OCI-LY7 (cell line): Measurements from ENCODE around the gene PAK1. TPM values are rescaled to one million over a fixed set of nuclear protein-coding genes. Genes with fewer than 3 reads are reported as not detected.

ENCODE experiments used
- BruUV-seq: library from RNA; stranded (reverse); fragments of 400-500 nt; replicated peaks from 2 replicates; lab custom pipeline; 2021; lab: Mats Ljungman, UMichigan
- CTCF ChIA-PET: fragments of 300-600 bp; sonication (Branson Sonifier 250); formaldehyde crosslinking; loops from one replicate; lab custom pipeline; 2022; ENCODE audit warnings: antibody characterized with exemption; ENCODE audit not compliant: unreplicated experiment; lab: Charles Lee
- POLR2A ChIA-PET: fragments of 300-600 bp; sonication (Branson Sonifier 250); formaldehyde crosslinking; loops from one replicate; lab custom pipeline; 2022; ENCODE audit warnings: antibody characterized with exemption; lab: Charles Lee
- DNase-seq: peaks from one replicate; pipeline ENCODE4 v3.0.0-alpha.2; 2015; ENCODE audit warnings: low spot score
- H2AFZ ChIP-seq: fragments of 200-600 bp; sonication (generic), shearing (Covaris generic); 2 replicates; pipeline ENCODE4 v1.6.1; 2014; ENCODE audit warnings: mild to moderate bottlenecking, antibody characterized with exemption, low read length, moderate library complexity
- H3K27ac ChIP-seq: fragments of 200-600 bp; sonication (generic); 2 replicates; pipeline ENCODE4 v1.5.1; 2014; ENCODE audit warnings: mixed run types, low read depth, mild to moderate bottlenecking, moderate library complexity, low read length, inconsistent platforms; ENCODE audit not compliant: poor library complexity, severe bottlenecking
- H3K36me3 ChIP-seq: fragments of 200-600 bp; sonication (generic); 2 replicates; pipeline ENCODE4 v1.6.1; 2014; ENCODE audit warnings: mild to moderate bottlenecking, antibody characterized with exemption, low read length, moderate library complexity, mixed read lengths; ENCODE audit not compliant: insufficient read depth
- H3K4me1 ChIP-seq: fragments of 200-600 bp; sonication (generic); 2 replicates; pipeline ENCODE4 v1.5.1; 2014; ENCODE audit warnings: mild to moderate bottlenecking, low read length; ENCODE audit not compliant: insufficient read depth, poor library complexity, severe bottlenecking
- H3K4me2 ChIP-seq: fragments of 200-600 bp; sonication (generic); 2 replicates; pipeline ENCODE4 v1.6.1; 2014; ENCODE audit warnings: mild to moderate bottlenecking, low read length
- H3K4me3 ChIP-seq: fragments of 200-600 bp; sonication (generic); 2 replicates; pipeline ENCODE4 v1.5.1; 2014; ENCODE audit warnings: mild to moderate bottlenecking, low read depth, low read length; ENCODE audit not compliant: poor library complexity, severe bottlenecking
- H3K79me2 ChIP-seq: fragments of 200-600 bp; sonication (generic); 2 replicates; pipeline ENCODE4 v1.6.1; 2016; ENCODE audit warnings: low read depth, mild to moderate bottlenecking, low read length, moderate library complexity, mixed read lengths; ENCODE audit not compliant: insufficient read depth
- H3K9me2 ChIP-seq: fragments of 200-600 bp; sonication (generic); 2 replicates; pipeline ENCODE4 v1.6.1; 2016; ENCODE audit warnings: mild to moderate bottlenecking, low read length, mixed read lengths; ENCODE audit not compliant: insufficient read depth
- H3K9me3 ChIP-seq: fragments of 200-600 bp; sonication (generic); 2 replicates; pipeline ENCODE4 v1.6.1; 2014; ENCODE audit warnings: mild to moderate bottlenecking, mixed run types, low read length, mixed read lengths
- H4K20me1 ChIP-seq: fragments of 200-600 bp; sonication (generic); 2 replicates; pipeline ENCODE4 v1.6.1; 2014; ENCODE audit warnings: mild to moderate bottlenecking, antibody characterized with exemption, low read length, moderate library complexity, mixed read lengths; ENCODE audit not compliant: insufficient read depth
- CTCF ChIP-seq: fragments of 200-600 bp; sonication (generic); conservative IDR thresholded peaks from 2 replicates; pipeline ENCODE4 v1.5.1; 2014; ENCODE audit warnings: mild to moderate bottlenecking, antibody characterized with exemption, low read length, moderate library complexity, mixed read lengths
- EZH2phosphoT487 ChIP-seq: fragments of 200-600 bp; sonication (generic); IDR thresholded peaks from 2 replicates; pipeline ENCODE4 v1.6.1; 2018; ENCODE audit warnings: low read depth, borderline replicate concordance, mild to moderate bottlenecking, mixed run types, antibody characterized with exemption, low read length, moderate library complexity, mixed read lengths
- intact Hi-C: fragments of 100-400 bp; cut with micrococcal nuclease; formaldehyde crosslinking; loops from one replicate; pipeline ENCODE4 v1.10.0; 2022; ENCODE audit not compliant: unreplicated experiment
- total RNA-seq, 2 experiments: library from RNA; depleted of rRNA in 1 of 2; stranded (reverse); fragments of >200 nt in 1 of 2; shearing (Covaris generic) in 1 of 2; gene quantifications; 2 replicates each; pipeline ENCODE4 v1.2.3, GENCODE V29; 2014 to 2022

Gene PAK1
- total RNA-seq, 2 experiments from 2014 or later = 1.0 to 3.4 TPM

GRCh38 chr11:77345621-77346020, 128.3 kb downstream of the PAK1 start:
- Histone ChIP-seq H3K79me2 (no peaks in the 10 kb centered on the region), H2AFZ (no peak overlapping the region), H3K4me1 (no peaks in the 10 kb centered on the region), H3K36me3 (no peaks in the 10 kb centered on the region), H3K9me3 (no peaks in the 10 kb centered on the region), H3K4me2 (no peak overlapping the region), H3K4me3 (no peak overlapping the region), H4K20me1 (no peaks in the 10 kb centered on the region), H3K9me2 (no peaks in the 10 kb centered on the region), H3K27ac (no peak overlapping the region)
- DNase-seq = no peak
- ChIA-PET POLR2A (interaction anchor here (0.7 kb wide), 1 partner anchor 185 kb away, joined by 3 read pairs; no protein-coding TSS in a partner anchor), CTCF (no interaction called here)
- intact Hi-C loops = no loop called here
- TF ChIP-seq EZH2phosphoT487 (no peak), CTCF (no peak)
- BruUV-seq = no TSS peak

DNA sequence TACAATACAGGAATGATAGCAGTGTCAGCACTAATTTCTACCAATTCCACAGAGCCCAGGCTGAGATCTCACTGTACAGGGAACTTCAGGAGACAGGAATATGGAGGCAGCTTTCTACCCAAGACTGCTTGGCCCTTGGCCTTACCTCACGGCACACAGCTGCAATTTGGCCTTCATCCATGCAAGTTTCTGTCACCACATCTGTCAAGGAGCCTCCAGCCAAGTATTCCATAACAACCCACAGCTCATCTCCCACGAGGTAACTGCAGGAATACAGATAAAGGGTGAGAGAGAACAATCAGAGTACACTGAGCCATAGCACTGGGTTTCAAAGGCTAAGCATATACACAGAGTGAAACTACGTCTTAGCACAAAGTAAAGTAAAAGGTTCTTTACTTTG, 133.4 kb downstream of the PAK1 start:
- ChIA-PET POLR2A (no interaction called here), CTCF (no interaction called here)
- no peaks in the 10 kb centered on the region for H3K79me2 ChIP-seq
- H4K20me1 ChIP-seq = no peaks in the 10 kb centered on the region
- no peaks in the 10 kb centered on the region for H3K36me3 ChIP-seq
- H3K4me3 ChIP-seq = no peak overlapping the region
- BruUV-seq = no TSS peak
- H3K27ac ChIP-seq = no peak overlapping the region
- intact Hi-C loops = no loop called here
- no peak overlapping the region for H2AFZ ChIP-seq
- no peak for DNase-seq
- H3K4me2 ChIP-seq = no peak overlapping the region
- H3K4me1 ChIP-seq = no peaks in the 10 kb centered on the region
- no peak for TF ChIP-seq CTCF
- no peak for TF ChIP-seq EZH2phosphoT487
- no peaks in the 10 kb centered on the region for H3K9me3 ChIP-seq
- H3K9me2 ChIP-seq = no peaks in the 10 kb centered on the region

DNA sequence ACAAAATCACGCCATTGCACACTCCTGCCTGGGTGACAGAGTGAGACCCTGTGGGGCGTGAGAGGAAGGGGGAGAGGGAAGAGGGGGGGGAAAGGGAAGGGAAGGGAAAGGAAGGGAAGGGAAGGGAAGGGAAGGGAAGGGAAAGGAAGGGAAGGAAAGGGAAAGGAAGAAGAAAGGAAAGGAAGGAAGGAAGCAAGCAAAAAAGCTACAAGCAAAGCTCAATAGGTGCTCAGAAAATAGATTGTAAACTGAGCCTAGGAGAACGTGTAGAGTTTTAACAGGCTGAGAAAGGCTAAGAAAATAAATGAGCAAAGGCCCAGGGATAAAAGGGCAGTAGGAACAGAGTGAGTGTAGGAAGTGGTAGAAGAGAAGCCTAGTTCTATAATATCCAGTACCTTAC, 141.6 kb downstream of the PAK1 start:
- no peak for TF ChIP-seq EZH2phosphoT487
- no peak for TF ChIP-seq CTCF
- POLR2A ChIA-PET = interaction anchor here (0.6 kb wide), 1 partner anchor 473 kb away, joined by 3 read pairs; no protein-coding TSS in a partner anchor
- Histone ChIP-seq H3K9me2 (no peaks in the 10 kb centered on the region), H3K27ac (no peak overlapping the region), H3K4me1 (no peaks in the 10 kb centered on the region), H3K36me3 (no peaks in the 10 kb centered on the region), H2AFZ (no peak overlapping the region), H3K79me2 (no peaks in the 10 kb centered on the region), H3K4me3 (no peak overlapping the region), H3K4me2 (no peak overlapping the region), H4K20me1 (no peaks in the 10 kb centered on the region), H3K9me3 (no peaks in the 10 kb centered on the region)
- no TSS peak for BruUV-seq
- no peak for DNase-seq
- intact Hi-C loops = no loop called here
- CTCF ChIA-PET = no interaction called here
